NCI-H128 (cell line): Measurements from ENCODE around the gene PPM1F.

Source experiments
- DNase-seq: peaks from one replicate; lab custom pipeline; 2025; ENCODE audit not compliant: unreplicated experiment; lab: John Stamatoyannopoulos, UW

Gene PPM1F

DNA sequence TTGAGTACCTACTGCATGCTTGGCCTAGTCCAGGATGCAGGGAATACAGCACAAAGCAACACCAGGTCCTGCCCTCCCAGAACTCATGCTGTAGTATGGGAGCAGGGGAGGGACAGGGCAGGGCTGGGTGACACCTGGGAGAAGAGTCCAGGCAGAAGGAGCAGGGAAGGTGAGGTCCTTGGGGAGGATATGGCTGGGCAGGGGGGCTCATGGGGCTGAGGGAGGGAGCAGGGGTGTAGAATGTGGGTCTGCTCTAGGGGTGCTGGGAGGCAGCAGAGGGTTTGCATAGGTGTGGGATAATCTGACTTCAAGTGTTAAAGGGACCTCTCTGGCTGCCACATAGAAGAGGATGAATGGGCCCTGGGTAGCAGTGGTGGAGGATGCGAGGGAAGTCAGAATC lies 25.2 kb upstream of the PPM1F start:
- DNase-seq = no peak

DNA sequence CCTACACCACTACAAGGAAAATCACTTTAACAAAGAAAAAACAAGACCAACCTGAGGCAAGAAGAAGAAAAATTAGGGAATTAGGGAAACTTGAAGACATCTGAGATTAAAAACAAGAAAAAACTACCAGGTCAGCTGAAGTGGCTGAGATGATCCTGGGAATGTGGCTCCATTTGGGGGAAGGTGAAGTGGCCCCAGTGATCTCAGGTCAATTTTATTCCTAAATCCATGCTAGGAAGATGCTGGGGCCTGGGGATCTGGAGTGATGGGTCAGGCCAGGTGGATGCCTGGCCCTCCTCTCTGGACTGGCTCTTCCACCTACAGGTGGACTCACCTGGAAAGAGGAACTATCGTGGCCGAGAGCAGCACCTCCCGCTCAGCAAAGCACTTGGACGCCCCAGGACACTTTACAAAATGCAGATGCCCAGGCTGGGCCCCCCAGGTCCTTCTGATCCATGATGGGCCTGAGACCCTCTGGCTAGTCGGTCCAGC lies 23.3 kb upstream of the PPM1F start:
- DNase-seq = no peak

DNA sequence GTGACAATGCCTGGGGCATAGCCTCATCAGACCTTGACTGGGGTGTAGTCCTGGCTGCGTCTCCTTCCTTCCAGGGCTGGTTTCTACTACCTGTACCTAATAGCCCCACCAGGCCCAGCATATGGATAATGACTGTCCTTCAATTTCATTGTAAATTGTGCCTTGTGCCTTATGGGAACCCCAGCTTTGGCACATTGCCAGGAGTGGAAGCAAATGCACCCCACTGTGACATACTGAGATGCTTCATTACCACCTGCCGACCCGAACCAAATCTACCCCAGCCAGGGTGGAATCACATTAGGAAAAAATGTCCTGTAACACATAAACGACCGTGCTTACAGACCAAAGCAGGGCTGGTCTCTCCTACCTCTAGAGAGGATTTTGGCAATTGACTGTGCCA lies 22.6 kb upstream of the PPM1F start:
- DNase-seq = no peak

DNA sequence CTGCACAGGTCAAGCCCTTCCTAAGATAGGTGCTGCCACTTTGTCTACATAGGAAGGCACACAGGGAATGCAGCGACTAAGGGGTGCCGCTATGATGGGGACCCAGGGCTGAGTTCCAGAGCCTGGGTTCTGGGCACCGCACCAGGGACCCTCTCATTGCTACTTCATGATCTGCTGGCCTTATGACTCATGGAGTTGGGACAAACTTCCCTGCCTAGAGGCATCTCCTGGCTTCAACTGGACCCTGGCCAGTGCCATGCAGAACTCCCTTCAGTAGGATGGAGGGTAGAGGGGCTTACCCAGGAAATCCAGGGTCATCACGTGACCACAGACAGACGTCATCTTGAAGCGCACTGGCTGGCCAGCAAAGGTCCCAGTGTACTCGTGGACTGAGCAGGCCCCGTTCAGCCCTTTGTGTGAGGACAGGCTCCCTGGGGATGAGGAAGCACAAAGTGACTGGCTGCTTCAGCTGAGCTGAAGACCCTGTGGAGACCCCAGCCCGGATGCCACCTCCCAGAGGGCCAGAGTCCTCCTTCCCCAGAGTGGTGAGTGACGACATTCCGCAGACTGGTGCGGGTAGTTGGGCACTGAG lies 21.5 kb upstream of the PPM1F start:
- DNase-seq = no peak

DNA sequence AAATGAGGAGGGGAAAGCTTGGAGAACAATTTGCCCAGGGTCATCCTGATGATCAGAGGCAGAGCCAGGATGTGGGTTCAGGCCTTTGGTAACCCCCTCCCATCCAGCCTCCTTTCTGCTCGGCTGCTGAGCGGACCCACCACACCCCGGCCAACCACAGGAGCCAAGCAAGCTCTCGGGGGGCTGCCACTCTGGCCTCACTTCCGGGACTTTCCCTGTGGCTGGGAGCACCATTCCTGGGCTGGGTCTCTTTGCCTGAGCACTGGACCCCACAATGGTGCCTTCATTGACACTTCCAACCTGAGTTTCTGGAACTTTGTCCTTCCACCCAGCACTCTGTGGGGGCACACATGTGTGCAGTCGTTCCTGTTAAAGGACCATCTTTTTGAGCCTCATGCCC lies 20.2 kb upstream of the PPM1F start:
- no peak for DNase-seq

DNA sequence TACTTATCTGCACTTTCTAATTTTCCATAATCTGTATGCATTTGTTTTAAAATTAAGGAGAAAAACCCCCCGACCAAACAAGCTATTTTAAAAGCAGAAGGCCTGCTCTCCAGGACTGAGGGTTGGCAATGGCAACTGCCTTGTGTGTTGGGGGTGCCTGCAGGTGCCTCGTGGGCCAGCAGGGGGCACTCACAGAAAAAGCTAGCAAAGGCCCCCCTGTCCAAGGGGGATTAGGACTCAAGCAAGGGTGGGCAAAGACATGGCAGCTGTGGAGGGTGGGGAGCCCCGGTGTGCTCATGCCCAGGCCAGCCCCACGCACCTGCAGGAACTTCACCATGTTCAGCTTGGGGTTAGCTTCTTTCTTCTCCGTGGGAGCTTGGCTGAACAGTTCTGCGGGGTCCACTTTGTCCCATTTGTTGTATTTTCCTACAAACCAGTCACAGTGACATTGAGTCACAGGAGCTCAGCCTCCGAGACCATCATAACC lies 19.7 kb upstream of the PPM1F start:
- no peak for DNase-seq

DNA sequence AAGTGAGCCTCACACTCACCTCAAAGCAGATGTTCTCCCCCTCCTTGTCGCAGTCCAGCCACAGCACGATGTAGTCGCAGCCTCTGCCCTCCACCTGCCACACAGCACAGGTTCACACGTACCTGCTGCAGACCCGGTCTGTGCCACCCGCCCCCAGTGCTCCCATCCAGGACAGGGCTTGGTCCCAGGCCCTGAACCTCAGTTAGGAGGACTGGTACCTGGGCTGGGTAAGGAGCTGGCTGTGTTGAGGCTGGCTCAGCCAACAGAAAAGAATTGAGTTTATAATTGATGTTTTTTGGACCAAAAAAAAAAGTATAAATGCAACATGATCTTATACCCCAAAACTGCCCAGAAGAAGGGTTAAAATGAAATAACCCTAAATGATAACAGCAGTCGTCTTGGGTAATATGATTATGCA lies 19.2 kb upstream of the PPM1F start:
- no peak for DNase-seq

DNA sequence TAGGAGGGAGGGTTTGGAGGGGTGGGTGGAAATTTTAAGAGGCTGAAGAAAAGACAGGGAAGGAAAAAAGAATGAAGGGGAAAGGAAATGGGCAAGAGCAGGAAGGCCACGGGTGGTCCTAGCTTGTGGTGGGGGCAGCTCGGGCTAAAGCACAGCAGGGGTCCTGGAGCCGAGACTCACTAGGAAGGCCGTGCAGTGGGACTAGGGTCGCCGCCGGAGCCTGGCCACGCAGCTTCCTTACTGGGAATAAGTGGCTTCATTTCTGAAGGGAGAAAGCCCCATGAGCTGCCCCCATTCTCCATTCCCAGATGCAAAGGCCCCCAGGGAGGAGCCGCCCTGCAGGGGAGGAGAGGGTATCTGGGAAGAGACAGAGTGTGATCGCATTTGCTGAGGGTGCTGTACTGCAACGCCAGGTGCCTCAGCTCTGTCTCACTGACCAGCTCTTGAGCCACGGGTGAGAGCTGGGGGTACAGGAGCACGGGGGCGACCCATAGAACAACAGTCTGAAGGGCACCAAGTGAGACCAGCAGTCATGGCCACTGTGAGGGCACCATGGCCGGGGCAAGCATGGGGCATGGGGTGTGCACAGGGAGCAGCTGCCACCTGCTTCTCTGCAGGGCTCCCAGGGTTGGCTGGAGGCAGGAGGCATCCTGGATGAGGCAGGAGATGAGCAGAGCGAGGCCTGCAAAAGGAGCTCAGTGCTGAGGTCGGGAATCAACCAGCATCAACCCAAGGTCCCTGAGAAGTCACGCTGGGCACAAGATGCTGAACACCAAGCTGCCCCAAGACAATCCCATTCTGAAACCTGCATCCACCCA lies 18.4 kb upstream of the PPM1F start:
- DNase-seq = no peak

DNA sequence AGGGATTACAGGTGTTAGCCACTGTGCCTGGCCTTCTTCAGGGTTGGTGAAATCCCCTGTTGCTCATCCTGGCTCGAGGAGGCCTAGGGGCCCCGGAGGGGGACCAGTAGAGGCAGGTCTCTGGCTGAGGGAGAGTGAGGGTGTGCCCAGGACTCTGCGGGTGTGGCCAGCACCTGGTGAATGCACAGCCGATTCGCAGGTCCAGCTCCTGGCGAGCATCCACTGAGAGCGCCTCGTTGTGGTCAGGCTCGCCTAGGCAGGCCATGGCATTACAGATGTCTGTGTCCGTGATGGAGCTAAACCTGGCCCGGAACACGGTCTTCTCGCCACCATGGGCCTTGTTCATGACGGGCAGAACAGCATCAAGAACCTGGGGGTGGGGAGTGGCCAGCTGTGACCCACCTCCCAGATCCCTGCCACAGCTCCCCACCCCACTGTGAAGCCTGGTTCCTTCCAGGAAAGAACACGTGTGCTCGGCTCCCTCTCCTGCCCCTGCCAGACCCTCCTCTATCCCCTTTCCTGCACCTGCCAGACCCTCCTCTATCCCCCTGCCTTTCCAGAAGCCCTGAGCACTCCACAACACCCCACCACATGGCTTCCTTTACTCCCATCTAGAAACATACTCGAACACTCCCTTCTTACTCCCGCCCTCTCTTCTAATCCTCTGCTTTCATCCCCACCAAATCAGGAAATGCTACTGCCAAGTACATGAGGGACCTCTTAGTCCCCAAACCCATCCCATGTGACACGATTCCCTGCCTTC lies 17.6 kb upstream of the PPM1F start:
- DNase-seq = no peak

DNA sequence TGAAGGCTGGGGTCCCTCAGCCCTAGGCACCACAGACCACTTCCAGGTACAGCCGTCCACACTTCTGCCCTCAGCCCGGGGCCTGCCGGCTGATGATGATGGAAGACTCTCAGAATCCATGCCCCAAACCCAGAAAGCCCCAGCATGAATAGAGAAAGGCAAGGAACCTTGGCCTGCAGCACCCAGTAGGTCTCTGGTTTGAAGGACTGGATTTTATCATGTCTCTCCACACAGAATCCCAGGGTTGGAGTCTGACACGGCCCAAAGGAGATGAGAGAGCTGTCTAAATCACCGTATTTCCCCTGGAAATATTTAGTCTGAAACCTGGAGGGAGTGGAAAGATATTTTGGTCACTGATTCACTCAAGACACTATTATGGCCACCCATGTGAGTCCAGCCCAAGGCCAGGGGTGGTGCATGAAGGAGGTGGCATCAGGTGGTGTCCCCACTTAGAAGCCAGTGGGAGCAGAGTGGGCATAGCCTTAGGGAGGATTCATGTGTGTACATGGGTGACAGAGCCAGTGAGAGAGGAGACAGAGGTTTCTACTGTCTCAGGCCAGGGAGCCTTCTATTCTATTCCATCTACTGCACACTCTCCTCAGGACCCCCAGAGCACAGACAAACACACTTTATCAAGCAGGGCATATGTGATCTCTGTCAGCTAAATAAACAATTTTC lies 15.9 kb upstream of the PPM1F start:
- no peak for DNase-seq

DNA sequence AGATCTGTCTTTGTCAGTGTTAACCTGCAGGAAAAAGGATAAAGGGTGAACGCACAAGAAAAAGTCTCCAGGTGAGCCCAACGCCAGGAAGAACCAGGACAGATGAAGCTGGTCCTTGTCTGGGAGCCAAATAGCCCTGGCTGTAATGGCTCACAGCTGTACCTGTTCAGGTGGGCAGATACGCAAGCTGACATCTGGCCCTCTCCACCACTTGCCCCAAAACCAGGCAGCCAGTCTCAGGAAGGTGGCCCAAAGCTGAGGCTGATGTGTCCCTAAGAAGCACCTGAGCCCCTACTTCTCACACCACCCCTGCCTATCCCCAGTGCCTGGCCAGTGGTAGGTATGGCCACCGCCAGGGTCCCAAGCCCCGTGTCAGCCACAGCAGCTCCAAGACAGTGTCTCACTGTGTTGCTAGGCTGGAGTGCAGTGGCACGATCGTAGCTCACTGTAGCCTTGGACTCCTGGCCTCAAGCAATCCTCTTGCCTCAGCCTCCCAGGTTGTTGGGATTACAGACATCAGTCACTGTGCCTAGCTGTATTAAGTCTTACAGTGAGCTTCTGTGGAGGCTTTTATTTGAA lies 15.1 kb upstream of the PPM1F start:
- no peak for DNase-seq

DNA sequence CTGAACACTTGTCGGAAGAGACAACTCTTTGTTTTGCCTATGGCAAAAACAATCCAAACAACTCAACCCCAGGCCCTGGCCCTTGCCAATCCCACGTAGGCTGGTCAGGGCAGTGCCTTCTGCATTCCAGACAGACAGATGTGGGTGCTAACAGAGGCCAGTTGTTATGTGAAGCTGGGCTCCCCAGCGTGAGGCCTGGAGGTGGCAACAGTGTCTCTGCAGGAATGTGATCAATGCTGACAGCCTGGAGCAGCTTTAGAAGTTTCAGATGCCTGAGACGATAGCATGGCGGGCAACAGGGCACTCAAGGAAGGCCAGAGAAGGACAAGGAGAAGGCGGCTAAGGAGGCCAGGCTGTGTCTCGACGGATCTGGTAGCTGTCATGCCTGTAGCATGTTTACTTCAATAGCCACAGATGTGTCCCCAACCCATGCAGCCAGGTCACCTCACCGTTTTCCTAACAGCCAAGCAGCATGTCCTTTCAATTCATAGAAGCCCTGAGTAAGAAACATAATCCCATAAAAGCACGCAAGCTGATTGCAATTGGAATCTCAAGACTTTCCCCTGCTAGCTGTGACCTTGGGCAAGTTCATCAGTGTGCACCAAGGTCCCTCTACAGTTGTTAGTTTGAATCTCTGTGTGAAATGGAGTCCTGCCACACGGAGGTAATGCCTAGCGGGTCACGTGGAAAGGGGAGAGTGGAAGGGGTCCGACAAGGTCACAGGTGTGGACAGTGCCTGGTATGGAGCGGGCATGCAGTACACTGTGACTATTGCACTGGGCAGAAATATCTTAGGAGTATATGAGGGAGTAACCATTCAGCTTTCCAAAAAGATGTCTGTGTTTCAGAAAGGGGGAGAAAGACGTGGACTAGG lies 14.2 kb upstream of the PPM1F start:
- DNase-seq = no peak

DNA sequence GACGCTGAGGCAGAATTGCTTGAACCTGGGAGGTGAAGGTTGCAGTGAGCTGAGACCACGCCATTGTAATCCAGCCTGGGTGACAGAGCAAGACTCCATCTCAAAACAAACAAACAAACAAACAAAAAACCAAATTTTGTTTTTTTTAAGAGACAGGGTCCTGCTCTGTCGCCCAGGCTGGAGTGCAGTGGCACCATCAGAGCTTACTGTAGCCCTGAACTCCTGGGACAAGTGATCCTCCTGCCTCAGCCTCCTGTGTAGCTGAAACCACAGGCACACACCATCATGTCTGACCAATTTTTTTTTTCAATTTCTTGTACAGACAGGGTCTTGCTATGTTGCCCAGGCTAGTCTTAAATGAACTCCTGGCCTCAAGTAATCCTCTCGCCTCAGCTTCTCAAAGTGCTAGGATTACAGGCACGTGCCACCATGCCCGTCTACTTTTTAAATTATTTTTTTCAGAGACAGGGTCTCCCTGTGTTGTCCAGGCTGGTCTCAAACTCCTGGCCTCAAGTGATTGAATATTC lies 13.2 kb upstream of the PPM1F start:
- no peak for DNase-seq

DNA sequence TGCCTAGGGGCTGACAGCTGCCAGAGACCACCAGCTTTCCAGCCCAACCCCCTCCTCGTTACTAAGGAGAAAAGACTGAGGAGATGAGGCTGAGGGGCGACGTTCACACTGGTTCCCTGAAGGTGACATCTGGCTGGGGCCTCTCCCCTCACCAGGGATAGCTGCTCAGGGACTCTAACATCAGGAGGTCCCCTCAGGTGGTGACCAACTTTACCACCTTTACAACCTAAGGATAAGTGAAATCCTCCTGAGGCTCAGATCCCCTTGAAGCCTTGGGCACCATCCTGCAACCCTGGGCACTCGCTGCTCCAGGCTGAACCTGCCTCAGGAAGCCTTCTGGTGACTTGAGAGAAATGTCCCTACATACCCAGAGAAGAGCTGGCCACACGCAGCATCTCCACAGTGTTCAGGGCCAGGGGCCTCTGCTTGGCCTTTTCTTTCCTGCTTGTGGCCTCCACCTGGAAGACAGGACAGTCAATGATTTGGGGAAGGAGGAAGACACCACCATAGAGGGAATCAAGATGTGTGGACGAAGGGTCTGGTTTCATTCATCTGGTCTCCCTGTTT lies 12.4 kb upstream of the PPM1F start:
- no peak for DNase-seq

DNA sequence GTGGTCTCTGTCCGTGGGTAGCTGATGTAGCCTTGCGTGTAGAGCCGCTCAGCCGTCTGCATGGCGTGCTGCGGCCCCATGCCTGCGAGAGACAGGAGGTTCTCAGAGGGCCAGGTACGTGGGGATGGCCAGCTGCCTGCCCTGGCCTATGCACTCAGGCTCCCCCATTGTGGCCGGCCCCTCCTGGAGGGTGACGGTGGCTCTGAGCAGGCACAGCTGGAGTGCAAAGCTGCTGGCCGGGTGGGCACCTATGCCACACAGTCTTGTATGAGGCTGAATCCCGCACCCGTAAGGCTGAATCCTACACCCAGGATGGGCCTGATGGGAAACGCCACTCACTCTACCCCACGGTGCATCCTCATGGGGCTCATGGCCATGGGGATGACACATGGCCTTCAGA lies 11.6 kb upstream of the PPM1F start:
- no peak for DNase-seq

DNA sequence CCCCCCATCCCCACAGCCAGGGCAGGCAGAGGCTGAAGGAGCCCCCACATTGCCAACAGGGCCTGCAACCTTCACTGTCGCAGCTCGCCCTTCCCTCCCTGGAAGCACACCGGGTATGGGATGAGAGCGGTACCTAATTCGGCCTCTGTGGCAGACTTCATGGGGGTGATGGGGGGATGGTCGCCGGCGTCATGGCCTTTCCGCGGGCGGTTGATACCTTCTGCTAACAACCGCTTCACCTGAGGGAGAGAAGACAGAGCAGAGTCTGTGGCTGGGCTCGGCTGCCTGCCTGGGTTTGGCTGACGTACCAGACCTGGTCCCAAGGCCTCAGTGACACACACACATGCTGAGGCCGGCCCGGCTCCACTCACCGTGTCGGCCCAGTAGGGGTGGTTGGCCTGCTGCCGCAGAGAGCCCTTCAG lies 11.2 kb upstream of the PPM1F start:
- DNase-seq = no peak

DNA sequence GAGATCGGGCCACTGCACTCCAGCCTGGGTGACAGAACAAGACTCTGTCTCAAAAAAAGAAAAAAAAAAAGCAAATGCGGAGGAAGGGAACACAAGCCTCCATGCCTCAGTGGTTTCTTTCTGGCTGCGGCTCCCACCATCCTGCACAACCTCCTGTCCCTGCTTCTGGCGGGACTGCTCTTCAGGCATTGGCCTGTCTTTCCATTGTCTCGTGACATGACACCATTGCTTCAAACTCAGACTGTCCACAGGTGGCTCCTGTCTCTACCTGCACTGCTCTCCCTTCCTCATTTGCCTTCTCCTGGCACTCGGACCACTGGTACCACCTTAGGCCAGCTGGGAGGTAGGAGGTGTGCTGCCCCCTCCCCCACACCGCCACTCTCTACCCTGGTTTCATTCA lies 10.6 kb upstream of the PPM1F start:
- DNase-seq = no peak

DNA sequence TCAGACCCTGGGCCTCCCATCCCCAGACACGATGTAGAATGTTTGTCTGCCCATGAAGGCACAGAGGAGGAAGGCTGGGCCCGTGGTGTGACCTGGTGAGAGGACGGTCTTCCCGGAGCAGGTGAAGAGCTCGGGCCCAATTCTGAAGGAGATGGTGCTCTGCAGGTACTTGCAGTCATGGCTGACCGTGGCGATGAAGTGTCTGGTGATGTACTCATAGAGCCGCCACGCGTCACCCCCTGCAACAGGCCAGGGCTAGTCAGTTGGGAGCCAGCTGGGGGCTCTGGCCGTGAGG lies 10.0 kb upstream of the PPM1F start:
- no peak for DNase-seq

DNA sequence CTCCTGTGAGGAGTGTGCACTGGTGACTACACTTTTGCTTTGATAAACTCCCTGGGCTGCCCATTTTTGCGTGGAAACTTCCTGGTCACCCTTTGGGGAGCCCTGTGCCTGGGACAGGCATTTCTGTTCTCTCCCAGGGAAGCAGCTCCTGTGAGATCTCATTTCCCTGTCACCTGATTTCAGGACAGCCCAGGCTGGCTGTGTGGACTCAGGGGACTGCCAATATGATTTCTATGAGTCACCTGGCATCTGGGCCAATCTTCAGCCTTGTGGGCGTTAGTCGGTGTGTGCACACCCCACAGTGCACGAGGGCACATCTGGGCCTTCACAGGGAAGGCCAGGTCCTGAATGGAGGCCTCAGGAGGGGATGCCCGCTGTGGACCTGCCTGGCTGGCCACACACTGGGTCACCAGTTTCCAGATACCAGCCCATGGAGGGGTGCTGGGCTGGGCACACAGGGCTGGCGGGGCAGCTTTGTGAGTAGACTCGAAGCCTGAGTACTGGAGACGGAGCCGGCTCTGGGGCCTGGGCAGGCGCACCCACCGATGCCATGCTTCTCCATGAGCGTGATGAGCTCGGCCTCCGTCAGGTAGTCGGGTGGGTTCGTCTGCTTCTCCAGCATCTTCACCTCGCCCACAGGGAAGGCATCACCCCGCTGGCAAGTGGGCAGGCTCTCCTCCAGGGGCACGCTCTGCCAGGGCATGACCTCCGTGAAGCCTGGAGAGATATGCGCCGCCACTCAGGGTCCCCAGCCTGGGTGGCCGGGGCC lies 9.4 kb upstream of the PPM1F start:
- no peak for DNase-seq
